CD4-positive, alpha-beta T cell treated with Interleukin-17A for 1 hour (primary cell): ENCODE results near the gene SLC25A38.
"Not testable (repeated sequence)": the region's sequence is repeated elsewhere in the genome, so short reads cannot be mapped to it uniquely, and the experiment has no call there.

Experiments used
- DNase-seq: peaks from one replicate; pipeline ENCODE4 v3.0.0-alpha.2; 2020

The SLC25A38 gene, protein sequence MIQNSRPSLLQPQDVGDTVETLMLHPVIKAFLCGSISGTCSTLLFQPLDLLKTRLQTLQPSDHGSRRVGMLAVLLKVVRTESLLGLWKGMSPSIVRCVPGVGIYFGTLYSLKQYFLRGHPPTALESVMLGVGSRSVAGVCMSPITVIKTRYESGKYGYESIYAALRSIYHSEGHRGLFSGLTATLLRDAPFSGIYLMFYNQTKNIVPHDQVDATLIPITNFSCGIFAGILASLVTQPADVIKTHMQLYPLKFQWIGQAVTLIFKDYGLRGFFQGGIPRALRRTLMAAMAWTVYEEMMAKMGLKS

DNA sequence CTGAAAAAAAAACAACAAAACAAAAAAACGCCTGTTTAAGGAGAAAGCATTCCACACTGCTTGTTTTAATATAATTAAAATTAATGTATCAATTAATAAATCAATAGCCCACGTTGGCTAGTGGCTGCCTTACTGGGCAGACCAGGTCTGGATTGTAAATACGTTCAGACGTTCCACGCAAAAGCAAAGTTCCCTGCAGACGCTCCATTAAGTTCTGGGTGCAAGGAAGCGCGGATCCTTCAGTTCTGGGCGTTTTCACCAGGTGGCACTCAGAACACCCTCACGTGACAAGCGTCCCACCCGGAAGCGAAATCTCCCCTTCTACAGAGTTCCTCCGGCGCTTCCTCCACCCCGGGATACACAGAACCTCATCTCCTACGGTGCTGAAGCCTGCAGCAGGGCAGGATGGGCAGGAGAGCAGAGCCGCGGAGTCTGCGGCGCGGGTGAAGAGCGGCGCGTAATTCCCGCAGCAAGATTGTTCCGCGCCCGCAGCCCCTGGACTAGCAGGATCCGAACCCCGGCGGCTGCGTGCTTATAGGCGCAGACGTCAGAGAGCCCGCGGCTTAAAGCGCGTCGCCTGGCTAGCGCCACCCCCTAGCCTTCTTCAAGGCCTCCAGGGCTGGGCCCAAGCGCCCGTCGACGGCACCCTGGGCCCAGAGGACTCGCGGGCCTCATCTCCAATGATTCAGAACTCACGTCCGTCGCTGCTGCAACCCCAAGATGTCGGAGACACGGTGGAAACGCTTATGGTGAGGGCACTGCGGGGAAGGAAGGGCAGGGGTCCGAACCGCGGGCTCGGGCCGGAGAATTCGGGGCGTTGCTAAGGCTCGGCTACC is at the start of gene SLC25A38:
Gene SLC25A38, plus strand, starts transcription at position 326 of the 836 bp plus-strand sequence. Its CDS starts 355 bp downstream, at position 681.
- peak; percentile 79 for DNase-seq

DNA sequence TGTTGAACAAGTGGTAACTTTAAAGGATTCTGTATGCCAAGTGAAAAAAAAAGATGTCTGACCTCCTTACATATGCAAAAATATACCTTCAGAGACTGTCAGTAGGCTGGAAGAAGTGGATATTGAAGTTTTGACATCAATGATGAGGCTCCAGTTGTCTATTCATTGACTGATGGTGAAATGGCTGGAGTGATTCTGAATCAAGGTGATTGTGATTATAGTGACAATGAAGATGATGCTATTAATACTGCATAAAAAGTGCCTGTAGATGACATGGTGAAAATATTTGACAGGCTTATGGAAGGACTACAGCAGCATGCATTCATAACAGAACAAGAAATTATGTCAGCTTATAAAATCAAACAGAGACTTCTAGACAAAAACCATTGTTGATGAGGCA is 49.6 kb upstream of the SLC25A38 start:
- no peak for DNase-seq

DNA sequence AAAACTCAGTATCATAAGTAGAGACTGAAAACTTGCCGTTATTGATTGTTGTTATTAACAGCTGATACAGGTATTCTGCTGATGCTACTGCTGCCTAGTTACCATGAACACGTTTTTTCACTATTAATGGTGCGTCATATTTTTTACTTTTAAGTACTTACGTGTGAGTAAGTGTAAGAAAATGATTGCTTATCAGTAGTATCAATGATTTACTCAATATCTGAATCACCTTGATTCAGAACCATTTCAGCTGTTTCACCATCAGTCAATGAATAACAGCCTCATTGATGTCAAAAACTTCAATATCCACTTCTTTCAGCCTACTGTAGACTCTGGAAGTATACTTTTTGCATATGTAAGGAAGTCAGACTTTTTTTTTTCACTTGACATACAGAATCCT is 49.0 kb upstream of the SLC25A38 start:
- DNase-seq: no peak

DNA sequence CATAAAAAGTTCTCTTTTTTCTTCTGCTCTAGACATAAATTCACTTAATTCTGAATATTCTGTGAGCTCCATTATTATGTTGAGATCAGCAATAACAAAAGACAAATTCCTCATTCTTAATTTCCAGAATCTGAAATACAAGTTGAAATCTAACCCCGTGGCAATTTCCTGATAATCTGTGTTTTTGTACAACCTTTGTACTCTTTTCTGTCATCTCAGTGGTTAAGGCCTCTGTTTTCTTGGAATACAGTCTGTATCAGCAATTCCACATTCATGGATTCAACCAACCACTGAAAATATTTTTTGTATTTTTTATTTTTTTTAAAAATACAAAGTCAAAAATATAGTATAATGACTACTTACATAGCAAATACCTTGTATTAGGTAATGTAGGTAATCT is 45.0 kb upstream of the SLC25A38 start:
- DNase-seq: no peak

DNA sequence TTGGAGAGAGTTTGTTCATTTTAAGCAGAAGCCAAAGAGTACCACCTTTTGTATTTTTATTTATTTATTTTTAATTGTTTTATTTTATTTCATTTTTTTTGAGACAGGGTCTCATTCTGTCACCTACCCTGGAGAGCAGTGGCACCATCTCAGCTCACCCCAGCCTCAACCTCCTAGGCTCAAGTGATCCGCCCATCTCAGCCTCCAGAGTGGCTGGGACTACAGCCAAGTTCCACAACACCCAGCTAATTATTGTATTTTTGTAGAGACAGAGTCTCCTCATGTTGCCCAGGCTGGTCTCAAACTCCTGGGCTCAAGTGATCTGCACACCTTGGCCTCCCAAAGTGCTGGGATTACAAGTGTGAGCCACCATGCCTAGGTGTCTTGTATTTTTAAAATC is 44.1 kb upstream of the SLC25A38 start:
- DNase-seq: no peak

DNA sequence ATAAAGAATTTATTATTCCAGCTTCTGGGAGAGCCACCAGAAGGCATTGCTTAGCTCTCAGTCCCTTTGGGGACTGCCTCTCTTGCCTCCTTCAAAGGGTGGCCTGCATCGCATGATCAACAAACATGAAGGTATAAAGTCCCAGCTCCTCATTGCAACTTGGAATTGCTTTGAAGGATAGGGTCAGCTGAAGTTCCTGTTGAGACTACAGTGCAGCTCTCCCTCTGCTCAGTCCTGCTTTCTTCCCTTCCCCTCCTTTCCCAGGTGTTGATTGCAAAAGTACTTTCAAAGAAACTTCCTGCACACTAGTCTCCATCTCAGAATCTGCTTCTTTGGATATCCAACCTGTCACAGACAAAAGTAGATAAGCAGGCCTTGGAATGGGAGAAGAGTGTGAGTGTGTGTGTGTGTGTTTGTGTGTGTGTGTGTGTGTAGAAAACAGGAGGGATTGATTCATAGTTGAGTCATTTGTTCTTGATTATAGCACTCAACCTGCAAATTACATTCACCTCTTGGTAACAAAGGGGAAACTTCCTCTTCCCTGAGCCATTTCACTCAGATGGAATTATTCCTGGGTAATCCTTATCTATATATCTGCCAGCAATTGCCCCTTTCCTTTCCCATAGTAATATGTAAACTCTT is 40.0 kb upstream of the SLC25A38 start:
- no peak for DNase-seq

DNA sequence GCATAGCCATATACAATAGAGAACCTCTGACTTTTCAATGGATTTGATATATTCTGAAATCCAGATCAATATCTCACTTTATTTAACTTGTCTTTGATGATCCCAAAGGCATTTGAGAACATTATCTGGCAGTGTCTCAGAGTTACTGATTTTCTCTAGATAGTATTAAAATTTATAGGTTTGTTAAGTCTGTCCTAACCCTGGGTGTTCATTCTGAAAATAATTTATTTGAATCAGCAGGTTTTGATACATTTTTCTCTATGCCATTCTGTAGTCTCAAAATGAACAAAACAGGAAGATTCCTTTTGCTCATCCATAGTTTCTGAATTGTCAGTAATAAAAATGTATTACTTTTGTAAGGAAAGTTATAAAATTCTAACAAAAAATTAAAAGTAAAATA is 39.4 kb upstream of the SLC25A38 start:
- DNase-seq: no peak

DNA sequence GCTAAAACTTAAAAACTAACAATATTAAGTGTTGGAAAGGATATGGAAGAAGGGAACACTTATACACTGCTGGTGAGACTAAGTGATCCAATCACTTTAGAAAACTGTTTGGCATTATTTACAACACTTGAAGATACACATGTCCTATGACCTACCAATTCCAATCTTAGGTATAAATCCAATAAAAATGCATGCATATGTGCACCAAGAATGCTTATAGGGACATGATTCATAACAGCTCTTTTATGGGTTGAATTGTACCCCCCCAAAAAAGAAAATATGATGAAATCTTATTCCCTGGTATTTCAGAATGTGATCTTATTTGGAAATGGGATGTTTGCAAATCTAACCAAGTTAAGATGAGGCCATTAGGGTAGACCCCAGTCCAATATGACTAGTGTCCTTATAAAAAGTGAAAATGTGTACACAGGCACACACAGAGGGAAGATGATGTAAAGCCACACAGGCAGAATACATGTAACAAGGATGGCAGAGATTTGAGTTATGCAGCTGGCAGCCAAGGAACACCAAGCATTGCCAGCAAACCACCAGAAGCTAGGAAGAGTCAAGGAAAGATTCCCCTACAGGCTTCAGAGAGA is 38.3 kb upstream of the SLC25A38 start:
- no peak for DNase-seq

DNA sequence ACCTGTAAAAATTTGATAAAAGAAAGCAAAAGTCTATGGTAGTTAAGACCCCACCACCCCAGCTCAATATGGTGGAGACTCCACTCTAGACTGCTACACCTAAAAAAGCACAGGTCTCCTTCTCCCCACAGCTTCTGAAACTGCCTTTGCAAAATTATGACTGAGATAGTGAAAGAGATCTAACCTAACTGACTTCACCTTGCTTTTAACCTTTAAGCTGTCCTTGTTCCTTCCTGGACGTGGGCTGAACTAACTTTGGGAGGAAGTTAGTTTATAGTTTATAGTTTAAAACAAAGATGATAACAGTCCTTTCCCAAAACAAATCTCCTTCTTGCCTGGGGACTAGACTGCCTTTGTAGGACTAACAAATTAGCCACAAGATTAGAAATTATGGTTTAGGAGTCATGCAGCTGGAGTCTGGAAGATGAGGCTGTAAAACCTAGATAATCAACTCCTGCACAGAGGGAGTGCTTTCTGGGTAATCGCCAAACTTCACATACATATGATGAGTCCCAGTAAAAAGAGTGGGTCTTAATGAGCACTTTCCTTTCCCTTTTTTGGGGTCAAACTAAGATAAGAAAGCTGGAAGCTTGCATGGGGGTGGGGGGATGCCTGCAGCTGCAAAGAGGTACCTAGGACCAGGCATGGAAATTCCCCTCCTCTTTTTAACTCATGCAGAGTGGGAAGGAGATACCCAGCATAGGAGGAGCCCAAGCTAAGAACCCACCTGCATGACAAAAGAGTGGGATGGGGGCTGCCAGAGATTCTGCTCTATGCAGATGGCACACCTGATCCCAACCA is 36.2 kb upstream of the SLC25A38 start:
- DNase-seq: no peak

DNA sequence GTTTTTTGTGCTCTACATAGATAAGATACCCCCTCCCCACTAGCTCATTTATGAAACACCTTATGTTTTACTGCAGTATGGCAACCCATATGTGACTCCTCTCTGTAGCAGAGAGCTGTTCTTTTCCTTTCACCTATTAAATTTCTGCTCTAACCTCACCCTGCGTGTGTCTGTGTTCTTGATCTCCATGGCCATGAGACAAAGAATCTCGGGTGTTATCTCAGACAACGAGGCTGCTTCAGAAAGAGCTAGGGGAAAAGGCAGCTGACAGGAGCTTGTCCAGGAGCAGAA is 35.6 kb upstream of the SLC25A38 start:
- DNase-seq: no peak

DNA sequence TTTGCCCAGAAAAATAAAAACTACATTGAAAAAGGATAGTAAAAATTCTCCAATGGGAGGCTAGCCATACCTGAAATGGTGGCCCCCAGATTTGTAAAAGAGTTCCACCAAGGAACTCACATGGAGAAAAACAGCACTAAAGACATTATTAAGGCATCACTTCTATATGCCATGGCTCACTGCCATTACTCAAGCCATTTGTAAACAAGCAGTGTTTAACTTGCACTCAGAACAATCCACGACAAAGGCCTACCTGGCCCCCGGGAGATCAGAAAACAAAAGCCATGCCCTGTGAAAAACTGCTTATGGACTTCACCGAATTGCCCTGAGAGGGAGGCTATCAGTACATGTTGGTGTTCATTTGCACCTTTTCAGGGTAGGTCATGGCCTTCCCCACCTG is 34.1 kb upstream of the SLC25A38 start:
- no peak for DNase-seq

DNA sequence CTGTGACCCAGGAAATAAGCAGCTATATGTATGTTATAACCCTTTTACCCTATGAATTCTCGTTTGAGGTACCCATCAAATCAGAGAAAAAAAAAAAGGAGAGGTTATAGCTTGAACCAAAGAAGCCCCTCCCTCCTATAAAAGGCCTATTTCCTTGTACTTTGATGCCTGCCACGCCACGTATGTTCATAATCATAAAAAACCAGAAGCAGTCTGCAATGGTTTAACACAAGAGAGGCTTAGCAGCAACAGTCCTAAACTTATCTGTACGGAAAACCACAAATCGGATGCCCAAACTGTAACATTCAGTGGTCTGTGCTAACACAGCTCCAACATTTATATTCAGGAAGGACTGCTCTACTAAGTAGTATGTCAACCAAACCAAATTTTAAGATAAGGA is 32.5 kb upstream of the SLC25A38 start:
- DNase-seq: no peak

DNA sequence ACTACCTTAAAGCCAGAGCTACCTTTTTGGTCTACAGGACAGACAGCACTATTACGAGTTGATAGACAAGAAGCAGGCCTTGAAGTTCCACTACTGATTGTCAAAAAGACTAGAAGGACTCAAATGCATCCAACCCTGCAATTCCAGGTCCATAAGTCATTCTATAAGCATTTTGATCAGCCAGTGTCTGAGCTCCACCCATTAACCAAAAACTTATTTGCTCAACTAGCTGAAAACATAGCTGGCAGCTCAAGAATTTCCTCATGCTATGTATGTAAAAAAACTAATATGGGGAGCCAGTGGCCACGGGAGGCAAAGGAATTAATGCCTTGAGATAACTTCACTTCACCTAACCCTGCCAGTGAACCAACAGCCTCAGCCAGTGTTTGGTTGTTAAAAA is 32.0 kb upstream of the SLC25A38 start:
- DNase-seq: not testable (repeated sequence)

DNA sequence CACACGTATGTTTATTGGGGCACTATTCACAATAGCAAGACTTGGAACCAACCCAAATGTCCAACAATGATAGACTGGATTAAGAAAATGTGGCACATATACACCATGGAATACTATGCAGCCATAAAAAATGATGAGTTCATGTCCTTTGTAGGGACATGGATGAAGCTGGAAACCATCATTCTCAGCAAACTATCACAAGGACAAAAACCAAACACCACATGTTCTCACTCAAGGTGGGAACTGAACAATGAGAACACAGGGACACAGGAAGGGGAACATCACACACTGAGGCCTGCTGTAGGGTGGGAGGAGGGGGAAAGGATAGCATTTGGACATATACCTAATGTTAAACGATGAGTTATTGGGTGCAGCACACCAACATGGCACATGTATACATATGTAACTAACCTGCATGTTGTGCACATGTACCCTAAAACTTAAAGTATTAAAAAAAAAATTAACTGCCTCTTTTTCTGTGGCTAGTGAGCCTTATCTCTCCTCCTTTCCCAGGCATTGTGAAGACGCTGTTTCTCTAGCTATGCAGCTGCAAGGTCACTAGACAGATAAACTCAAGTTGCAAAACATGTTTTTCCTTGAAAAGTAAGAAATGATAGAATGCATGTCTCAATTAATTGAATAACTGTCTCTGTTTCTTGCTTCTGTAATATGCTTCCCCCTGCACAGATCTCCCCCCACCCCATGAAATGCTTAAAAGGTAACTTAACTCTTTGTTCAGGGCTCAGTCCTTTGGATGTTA is 29.8 kb upstream of the SLC25A38 start:
- not testable (repeated sequence) for DNase-seq

DNA sequence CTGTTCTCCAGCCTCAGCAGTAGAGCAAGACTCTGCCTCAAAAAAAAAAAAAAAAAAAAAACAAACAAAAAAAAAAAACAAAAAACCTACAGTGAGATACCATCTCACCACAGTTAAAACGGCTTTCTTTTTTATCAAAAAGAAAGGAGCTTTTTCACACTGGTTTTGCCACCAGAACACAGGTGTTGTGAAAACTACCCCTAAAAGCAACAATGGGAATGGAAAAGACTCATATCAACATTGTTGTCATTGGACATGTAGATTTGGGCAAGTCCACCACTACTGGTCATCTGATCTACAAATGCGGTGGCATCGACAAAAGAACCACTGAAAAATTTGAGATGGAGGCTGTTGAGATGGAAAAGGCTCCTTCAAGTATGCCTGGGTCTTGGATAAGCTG is 24.8 kb upstream of the SLC25A38 start:
- DNase-seq: peak; percentile 33

DNA sequence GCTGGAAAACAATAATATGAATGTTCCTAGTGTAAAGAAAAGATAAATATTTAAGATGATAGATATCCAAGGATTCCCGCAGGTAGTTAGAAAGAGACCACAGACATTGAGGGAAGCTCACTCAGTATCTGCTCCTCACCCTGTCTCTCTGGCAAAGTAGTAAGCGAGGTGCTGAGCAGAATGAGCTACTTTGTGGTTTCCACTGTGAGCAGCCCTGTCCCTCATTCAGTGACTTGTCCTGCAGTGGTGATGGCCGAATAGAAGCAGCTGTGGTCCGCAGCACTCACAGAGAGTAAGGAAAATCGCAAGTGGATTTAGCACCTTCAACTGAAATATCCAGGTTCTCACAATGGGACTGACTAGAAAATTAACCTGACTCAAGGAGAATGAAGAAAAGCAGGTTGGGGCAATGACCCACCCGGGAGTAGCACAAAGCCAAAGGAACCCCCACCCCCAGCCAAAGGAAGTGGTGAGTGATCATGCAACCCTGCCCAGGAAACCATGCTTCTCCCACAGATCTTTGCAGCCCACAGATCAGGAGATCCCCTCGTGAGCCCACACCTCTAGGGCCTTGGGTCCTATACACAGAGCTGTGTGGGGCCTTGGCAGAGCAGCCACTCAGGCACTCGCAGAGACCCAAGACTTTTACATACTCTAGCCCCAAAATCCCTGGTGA is 21.8 kb upstream of the SLC25A38 start:
- DNase-seq: peak; percentile 64

DNA sequence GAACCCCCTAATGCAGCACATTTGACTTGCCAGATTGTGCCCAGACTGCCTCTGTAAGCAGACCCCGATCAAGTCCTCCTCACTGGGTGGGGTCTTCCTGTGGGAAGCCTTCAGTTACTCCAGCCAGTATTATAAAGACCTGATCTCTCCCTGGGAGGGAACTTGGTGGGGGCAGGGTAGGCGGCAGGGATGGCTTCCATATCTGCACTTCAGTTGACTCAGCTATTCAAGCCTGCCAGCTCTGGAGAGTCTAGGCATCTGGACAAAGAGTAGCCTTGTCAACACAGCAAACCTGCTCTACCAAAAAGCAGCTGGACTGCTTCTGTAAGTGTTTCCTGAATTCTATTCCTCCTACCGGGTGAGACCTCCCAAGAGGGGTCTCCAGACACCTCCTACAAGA is 21.0 kb upstream of the SLC25A38 start:
- no peak for DNase-seq

DNA sequence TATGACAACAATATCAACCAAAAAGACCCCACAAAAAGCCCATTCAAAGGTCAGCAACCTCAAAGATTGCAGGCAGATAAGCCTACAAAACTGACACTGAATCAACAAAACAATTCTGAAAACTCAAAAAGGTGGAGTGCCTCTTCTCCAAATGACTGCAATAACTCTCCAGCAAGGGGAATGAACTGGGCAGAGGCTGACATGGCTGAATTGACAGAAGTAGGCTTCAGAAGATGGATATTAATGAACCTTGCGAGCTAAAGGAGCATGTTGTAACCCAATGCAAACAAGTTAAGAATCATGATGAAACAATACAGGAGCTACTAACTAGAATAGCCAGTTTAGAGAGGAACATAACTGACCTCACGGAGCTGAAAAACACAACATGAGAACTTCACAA is 20.4 kb upstream of the SLC25A38 start:
- no peak for DNase-seq

DNA sequence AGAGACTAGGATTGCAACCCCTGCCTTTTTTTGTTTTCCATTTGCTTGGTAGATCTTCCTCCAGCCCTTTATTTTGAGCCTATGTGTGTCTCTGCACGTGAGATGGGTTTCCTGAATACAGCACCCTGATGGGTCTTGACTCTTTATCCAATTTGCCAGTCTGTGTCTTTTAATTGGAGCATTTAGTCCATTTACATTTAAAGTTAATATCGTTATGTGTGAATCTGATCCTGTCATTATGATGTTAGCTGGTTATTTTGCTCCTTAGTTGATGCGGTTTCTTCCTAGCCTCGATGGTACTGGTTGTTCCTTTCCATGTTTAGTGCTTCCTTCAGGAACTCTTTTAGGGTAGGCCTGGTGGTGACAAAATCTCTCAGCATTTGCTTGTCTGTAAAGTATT is 12.7 kb upstream of the SLC25A38 start:
- not testable (repeated sequence) for DNase-seq

DNA sequence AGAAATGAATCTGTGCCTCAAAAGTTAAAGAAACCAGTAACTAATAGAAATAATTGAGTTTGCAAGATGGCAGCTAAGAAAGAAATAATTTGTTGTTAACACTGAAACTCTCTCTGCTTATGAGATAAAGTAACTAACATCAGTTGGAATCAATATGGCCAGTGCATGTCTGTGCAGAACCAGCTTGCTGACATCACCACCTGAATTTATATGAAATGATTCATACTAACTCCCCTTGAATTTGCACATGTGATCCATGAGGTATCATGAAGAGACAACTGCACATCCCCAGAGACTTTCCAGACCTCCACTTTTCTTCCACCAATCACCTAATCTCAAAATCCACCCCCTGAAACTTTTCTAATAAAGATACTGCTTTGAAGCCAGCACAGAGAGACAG is 10.3 kb upstream of the SLC25A38 start:
- DNase-seq: no peak

DNA sequence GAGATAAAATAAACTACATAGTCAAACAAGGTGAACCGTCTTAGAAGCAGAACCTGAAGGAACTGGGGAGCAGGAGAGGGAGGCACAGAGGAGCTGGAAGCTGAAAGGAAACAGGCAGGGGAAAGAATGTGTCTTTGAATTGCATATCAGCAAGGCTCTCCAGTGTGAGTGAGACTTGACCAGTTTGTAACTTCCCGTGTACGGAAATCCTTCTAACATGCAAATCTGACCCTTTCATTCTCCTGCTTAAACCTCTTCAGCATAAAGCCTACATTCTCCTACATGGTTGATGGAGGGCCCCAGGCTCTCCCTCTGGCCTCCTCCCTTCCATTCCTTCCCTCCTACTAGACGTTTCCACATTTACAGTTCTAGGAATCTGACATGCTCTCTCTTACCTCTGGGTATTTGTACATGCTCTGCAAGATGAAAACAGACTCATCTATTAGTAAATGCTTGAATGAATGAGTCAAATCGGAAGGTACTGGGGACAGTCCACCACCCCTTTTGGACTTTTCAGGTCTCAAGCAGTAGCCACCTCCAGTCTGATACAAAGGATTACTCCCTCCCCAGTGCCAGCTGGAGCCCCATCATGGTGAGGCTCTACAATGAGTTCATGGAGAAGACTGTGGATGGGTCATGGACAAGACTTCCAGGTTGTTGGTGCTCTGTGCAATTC is 6.1 kb upstream of the SLC25A38 start:
- no peak for DNase-seq
